ENCODE data around the gene HAO1.

Gene HAO1

DNA sequence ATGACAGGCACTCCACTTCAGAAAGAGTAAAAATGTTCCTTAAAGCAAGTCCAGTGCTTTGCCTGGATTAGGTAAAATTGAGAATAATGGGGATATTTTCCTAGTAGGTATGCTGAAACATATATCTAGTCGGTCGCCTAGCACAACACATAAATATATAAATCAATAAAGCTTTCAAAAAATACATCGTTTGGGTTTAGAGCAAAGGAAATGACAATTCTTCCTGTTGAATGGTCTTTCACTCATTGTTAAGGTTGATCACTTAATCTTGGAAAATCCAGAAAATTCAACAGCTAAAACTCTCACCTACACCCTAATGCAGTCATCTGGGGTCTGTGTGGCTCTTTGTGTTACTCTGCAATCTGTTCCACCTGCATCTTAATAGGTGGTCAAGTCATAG lies 13.9 kb downstream of the HAO1 start:
- DNase-seq: no peak

DNA sequence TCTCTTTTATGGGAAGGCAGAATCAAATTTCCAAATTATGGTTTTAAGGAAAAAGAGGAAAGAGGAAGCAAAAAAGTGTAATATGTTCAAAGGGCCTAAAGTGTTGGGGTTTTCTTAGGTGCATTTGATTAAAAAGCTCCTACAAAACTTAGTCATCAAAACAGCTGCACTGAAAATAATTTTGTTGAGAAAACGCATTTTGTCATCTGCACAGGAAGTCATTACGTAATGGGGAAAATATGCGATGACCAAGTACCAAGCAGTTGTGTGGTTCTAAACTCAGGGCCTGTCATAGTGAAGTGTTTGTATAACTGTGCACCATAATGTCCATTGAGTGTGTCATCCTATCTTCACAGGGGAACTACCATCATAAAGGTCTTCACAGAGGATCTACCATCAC lies 15.6 kb downstream of the HAO1 start:
- no peak for DNase-seq

DNA sequence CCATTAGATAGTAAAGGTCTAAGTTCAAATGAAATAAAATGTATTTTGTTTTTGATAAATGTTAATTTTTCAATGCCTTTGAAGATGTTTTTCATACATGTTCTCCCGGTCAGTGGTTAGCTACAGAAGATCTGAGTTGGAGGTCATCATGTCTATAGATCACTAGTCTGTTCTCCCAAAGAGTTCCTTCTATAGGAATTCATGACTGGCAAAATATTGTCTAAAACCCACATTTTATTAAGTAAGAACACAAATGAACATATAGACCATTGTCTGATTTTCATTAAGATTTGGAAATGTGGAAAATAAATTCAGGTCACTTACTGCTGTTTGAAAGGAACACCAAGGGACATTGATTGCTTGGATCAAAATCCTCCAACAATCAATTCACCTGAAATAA lies 23.6 kb downstream of the HAO1 start:
- no peak for DNase-seq

DNA sequence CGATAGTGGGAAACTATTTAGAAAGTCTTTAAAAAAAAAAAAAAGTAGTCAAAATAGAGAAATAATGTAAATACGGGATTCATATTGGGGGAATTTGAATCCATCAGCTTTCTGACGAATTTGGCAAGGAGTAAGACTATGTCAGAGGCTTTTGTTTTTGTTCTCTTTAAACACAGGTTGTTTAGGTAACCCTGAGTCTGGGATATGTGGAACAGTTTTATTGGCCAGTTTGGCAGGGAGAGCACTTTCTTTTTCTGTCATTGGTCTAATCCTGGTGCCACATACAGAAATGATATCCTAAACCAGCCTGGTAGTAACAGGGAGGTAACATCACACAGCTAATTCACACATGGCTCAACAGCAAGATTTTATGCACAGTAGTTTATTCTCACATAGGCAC lies 27.7 kb downstream of the HAO1 start:
- DNase-seq: no peak

DNA sequence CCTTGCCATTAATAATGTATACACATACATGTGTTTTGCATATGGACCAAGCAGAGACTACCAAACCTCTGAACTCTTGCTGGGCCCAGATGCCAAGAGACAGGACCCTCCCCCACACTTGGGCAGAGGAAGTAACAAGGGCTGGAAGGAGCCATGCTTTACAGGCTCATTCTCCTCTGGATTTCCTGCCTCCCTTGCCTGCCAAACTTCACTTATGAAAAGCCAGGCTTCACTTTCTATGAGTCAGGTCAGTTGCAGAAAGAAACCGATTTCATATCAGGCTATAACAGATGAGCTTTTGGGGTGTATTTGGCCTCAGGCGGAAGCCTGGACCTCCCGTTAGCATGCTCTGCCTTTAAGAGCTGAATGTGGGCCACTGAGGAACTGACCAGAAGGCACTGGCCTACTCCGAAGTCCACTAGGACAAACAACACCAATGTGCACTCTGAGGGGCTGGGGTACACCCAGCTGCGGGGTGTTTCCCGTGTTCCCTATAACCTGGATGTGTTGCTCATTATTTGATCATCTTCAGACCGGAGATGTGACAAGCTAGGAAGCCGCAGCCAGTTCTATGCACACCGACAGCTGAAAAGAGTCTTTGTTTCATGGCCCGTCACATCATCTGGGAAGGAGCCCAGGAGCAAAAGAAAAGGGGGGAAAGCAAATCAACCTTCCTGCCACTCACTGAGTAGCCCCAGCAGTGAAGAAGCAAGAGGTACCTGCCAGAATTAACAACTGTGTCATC lies 28.5 kb downstream of the HAO1 start:
- no peak for DNase-seq

DNA sequence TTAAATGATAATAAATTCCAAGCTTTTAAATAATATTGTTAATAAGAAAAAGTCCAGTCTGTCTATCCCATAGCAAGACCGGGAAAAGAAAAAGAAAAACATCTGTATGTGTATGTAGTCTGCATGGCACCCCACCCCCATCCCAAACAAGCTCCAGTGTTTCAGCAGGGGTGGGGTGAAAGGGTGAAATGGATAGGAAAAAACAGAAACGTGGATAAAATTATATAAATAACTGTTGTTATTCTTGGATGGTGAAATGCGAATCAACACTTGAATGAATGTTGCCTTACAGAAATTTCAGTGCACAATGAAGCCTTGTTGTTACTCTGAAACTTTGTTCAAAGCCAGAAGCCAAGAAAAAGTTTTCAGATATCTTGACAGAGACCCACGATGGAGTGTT lies 31.4 kb downstream of the HAO1 start:
- DNase-seq: no peak

DNA sequence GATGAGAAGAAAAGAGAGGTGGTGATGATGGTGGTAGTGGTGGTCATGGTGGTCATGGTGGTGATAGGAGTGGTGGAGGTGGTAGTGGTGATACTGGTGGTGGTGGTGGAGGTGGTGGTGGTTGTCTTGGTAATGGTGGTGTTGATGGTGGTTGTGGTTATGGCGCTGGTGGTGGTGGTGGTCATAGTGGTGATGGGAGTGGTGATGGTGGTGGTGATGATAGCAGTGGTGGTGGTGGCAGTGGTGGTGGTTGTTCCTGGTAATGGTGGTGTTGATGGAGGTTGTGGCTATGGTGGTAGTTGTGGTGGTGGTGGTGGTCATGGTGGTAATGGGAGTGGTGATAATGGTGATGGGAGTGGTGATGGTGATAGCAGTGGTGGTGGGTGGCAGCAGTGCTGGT lies 36.8 kb downstream of the HAO1 start:
- no peak for DNase-seq

DNA sequence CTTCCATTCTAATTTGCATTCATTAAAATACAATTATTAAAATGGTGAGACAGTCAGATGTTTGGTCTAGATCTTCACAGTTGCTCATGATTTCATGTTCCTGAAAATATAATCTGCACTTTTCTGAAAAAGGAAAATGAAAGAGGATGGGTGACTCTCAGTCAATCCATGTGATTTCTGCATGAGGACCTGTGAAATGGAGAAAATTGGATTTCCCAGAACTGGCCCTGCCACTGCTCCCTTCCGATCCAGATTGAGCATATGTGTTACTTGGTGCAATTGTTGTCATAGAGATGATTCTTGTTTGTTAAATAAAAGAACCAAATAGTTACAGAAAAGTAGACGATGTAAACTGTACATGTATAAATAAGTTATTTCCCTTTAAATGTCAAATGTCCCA lies 37.4 kb downstream of the HAO1 start:
- DNase-seq: no peak

DNA sequence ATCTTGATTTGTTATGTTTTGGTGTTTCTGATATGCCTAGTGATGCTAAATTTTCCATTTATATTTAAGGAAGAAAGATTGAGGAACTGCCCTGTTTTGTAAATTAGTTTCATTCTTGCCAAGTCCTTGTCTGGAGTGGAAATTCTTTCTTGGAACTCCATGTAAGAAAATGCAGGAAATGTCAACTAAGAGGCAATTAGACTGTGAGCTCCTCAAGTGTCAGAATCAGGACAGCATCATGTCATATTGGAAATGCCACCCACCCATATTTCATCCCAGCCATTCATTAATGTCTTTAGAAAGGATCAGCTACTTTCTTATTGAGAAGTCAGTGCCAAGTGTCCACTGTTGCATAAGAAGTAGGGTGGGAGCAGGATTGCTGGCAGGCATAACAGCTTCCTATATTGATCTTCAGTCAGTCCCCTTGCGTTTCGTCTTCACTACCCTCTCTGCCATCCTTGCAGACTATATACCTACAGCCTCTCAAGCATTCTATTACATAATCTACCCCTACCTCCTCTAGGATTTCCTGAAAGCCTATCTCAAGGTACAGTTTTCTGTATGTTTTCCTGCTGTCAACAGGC lies 42.4 kb downstream of the HAO1 start:
- DNase-seq: no peak

DNA sequence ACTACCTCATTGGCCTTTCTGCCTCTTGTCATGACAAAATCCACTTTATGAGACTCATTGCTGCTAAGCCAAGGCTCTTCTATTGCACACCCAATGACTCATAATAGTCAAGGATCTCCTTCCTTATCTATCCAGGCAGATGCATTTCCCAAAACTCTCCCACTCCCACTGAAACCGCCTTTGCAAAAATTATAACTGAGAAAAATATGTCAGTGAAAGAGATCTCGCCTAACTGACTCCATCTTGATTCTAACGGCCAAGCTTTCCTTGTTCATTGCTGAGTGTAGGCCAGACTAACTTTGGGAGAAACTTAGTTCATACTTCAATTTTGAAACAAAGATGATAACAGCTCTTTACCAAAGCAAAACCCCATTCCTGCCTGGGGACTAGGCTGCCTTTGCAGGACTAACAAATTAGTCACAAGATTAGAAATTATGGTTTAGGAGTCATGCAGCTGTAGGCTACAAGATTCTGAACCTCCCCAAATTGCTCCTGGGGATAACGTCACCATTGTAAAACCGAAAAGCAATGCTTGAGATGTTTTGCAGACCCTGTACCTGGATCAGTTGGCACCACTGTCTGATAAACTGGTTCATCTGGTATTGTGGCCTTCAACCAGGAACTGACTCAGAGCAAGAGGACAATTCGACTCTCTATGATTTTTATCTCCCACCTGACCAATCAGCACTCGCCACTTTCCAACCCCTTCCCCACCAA lies 47.1 kb downstream of the HAO1 start:
- no peak for DNase-seq

DNA sequence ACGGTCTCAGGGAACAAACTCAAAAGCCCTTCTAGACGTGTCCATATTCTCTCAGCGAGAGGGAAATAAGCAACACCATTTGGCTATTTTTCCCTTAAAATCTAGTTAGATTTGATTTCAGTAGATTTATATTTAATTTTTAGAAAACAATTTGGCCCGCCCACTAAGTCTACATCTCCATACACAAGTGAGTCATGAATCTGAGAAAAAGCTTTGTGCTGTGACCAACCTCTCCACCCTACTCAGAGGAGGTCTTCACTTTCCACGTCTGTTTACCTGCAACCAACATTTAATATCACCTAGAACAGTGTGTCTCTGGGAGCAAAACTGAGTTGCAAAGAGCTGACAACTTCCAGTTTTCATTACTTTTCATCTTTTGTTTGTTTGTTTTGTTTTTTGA lies 48.6 kb downstream of the HAO1 start:
- DNase-seq: no peak

DNA sequence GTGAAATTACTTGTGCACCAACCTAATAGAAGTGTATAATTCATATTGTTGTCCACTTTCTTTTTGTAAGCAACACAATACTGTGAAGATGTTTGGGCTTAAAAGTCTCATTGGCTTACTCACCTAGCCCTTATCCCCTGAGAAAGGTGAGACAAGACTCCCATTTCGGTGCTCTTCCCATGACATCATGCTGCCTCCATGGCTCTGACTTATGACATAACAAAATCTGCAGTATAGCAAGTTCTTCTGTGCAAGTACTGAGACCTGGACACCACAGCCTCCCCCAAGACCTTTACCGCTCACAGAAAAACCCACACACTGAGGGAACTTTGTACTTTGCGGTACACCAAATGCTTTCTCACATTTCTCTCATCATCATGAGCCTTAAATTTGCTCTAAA lies 50.5 kb downstream of the HAO1 start:
- no peak for DNase-seq

DNA sequence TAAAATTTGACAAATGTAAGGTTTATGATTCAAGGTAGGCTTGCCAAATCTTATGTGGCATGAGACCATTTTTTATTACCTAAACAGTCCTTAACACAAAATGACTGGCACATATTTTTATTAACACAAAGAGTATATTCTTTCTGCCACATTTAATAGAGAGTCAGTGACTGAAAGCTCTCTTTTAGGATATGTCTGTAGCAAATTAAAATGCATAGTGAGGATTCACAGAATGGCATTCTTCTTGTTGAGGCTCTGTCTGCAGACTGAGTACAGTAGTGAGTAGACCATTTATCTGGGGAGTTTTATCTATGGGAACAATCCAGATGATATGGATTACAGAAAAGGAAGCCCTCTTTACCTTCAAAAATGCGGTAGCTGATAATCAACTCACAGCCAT lies 56.5 kb downstream of the HAO1 start:
- no peak for DNase-seq

DNA sequence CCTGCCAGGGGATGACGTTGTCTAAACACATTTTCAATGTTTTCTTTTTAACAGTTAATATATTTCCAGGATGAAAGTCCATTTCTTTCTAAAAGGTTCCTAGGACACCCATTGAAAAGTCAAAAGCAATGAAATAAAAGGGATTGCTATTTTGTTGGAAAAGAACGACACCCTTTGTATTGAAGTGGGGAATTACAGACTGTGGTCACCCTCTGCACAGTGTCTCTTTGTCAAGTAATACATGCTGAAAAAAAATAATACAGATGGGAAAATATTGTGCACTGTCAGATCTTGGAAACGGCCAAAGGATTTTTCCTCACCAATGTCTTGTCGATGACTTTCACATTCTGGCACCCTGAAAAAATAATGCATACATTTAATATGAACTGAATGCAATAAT lies 56.9 kb downstream of the HAO1 start:
- DNase-seq: no peak

DNA sequence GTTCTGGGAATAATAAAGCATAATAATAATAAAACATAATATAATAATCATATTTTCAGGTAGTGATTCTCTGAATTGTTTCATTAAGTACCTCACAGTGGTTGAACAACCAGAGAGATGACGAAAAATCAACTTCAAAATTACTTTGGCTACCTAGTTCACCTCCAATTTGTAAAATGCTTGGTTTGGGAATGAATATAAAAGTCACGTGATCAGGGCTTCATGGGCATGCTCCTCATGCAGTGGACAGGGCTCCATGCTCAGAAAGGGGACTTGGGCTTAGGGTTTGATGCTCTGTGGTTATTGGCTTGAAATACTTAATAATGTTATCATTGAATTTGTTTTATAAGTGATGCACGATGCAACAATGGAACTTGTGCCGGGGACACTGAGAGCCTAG lies 58.2 kb downstream of the HAO1 start:
- DNase-seq: no peak

DNA sequence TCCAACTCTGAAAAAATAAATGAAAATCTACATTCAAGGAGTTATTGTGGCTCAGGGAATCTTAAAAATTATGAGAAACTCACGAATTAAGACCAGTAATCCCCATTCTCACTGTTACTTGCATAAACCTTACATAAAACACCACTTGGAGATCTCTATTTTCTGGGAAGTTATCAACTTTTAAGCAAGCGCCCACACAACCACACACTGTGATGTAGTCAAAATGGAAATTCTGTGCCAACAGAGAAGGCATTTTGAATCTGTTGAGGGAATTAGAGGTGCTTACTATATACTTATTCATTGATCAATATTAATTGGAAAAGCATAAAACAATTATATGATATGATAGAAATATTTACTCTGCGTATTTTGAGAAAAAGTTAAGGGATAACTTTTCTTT lies 58.7 kb downstream of the HAO1 start:
- no peak for DNase-seq

DNA sequence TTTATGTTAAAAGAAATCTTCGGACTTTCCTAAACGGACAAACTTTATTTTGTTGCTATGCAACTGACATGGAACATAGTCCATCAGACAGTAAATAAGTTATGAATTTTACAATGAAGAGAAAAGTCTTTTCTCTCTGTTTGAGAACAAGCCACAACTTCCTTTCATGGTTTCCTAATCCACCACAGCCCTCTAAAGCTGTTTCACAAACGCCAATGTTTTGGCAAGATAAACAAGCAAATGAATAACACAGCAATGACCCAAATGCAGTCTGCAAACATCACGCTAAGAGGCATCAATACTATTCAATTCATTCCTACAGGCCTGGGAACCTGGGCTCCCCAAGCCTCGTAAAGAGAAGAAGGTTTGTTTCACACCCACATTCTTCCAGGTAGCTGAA lies 60.4 kb downstream of the HAO1 start:
- no peak for DNase-seq

DNA sequence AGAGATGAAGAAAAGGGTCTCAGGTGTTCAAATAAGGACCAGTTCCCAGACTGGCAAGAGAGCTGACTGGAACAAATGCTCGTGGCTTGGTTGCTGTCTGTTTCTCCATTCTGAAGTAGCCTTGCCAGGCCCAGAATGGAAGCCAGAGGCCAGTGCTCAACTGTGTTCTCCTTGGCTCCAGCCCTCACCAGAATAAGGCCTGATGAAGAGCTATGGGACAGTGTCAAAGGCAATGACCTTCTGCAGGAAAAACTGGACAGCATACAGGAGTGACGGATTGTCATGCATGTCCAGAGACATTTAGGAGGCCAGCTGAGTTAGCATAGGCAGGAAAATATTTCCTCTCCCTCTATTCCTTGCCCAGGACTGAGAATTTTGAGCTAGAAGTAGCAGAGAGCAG lies 72.2 kb downstream of the HAO1 start:
- no peak for DNase-seq

DNA sequence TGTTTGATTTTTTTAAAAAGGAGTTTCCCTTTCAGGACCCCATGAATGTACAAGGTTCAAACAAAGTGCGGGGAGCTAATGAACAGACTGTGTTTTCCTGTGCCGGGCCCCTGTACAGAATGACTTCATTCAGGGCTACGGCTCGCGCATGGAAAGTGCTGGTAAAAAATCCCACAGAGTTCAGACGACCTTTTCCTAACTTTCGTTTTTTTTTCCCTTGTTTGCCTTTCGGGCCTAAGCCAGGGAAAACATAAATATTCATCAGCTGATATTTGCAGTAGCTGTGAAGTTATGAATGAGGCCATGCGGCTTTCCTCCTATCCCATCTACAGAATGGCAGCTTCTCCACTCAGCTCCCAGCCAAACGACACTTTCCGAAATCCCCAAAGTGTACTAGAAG lies 74.0 kb downstream of the HAO1 start:
- no peak for DNase-seq

DNA sequence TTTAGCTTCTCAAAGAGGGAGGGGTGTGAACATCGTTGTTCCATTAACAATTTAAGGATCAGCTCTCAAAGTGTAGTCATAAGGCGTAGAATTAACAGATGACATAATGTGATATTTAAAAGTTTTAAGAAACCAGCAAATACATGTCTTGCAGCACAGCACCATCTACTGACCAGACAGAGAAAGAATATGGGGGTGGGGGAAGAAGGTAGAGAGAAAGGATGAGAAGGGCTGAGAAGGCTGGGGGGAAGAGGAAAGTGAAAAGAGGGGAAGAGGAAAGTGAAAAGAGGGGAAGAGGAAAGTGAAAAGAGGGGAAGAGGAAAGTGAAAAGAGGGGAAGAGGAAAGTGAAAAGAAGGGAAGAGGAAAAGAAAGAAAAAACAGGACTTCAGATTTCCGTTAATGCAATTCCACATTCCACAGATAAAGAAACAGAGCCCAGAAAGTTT lies 80.9 kb downstream of the HAO1 start:
- no peak for DNase-seq

DNA sequence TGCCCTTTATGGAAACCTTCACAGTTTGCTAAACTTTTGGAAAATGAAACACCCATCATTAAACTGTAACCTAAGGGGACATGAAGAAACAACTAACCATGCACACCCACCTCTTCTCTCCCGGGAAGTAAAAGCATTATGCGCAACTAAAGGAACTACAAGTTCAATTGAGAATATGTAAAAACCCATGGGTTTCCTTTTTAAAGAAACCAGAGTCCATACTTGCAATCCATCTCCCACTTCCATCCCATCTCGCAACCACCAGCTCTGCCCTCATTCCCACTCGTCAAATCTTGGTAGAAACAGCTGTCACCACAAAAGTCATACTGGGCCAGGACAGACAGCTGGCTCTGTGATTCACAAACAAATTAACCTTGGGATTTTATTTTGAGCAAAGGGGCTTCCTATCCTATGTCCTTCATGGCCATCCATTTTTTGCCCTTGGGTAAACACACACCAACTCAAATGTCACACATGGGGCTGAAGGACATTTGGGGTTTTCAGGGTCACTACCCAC lies 81.5 kb downstream of the HAO1 start:
- DNase-seq: no peak

DNA sequence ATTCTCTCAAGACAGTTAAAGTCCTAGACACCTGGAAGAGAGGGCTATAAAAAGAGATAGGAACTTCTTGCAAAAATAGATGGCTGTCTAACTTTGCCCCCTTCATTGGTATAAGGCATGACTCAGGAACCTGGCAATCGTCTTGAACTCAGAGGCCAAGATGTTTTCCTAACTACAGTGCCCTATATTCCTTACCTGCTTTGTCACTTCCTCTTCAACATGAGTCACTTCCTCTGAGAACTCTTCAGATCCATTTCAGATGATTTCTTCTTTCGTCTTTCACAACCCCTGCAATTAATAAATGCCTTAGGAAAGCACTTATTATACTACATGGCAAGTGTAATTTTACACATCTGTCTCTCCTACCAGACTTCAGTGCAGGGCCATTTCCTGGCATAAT lies 83.5 kb downstream of the HAO1 start:
- DNase-seq: no peak

DNA sequence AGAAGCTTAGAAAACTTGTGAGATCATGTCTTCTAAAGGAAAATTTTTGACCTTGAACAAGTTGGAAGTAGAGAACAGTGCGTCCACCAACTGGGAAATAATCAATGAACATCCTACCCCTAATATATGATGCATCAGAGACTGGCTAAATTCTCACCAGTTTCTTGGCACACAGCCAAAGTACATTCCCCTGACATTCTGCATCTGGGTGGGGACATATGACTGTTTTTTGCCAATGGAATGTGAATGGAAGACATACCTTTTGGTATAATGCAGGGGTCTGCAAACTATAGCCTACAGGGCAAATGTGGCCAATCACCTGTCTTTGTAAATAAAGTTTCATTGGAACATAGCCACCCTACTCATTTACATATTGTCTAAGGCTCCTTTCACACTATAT lies 84.7 kb downstream of the HAO1 start:
- no peak for DNase-seq

DNA sequence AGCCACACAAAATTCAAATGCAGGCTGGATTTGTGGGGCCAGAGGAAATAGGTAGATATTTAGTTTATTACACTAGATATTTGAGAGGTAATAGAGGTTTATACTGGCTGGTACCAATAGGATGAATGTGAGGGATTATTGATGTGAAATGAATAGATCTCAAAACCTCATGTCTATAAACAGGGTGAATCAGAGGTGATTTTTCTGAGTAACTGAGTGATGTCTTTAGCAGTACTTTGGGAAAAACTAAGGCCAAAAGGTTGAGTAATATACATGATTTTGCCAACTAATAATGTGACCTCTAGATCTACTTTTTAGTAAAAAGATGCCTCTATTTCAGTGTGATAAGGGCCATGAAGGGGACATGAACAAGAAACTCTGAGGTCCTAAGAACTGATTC lies 86.8 kb downstream of the HAO1 start:
- DNase-seq: no peak

Data from CD4-positive, alpha-beta T cell treated with Interleukin-17A for 1 hour (primary cell).